ENCODE data around the gene BET1. TPM values are rescaled to one million over a fixed set of nuclear protein-coding genes. Genes with fewer than 3 reads are reported as not detected.

The BET1 gene
- total RNA-seq, 1 experiment from 2014 or later, result 14.3 TPM

DNA sequence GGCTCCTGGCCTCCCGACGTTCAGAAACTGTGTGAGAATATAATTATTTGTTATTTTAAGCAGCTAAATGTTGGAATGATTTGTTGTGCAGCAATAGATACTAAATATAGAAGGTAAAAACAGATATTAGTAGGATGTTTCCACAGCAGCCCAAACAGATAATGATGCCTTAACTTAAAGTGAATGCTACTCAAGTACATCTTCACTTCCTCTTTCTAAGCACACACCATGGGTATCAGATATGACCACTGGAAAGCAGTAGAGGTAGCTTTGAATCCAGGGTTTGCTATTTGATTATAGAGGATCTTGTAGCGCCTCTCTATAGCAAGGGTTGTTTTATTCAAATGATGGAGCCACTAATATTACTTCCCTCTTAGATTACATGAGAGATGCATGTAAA, 38.2 kb upstream of the BET1 start:
- TF ChIP-seq SIN3A (IDR thresholded peaks at IDR 0.05; ENCODE audit: borderline replicate concordance, insufficient read depth, low read depth, low read length), result no peak
- H3K9me3 ChIP-seq (ENCODE audit: control insufficient read depth, insufficient read depth, low read depth, low read length), result no peaks in the 10 kb centered on the region
- BruUV-seq (replicated peaks), result no TSS peak
- ChIA-PET CTCF (no interaction called here), POLR2A (no interaction called here)
- no peak for ATAC-seq
- no peaks in the 10 kb centered on the region for H3K4me1 ChIP-seq (ENCODE audit: control insufficient read depth, insufficient read depth, low read length)
- H3K36me3 ChIP-seq (ENCODE audit: control insufficient read depth, insufficient read depth, low read length), result no peaks in the 10 kb centered on the region
- H3K27ac ChIP-seq (ENCODE audit: low read length), result no peak overlapping the region
- H3K4me3 ChIP-seq (ENCODE audit: low read depth in 2 of 2, low read length in 2 of 2), result no peak overlapping the region
- intact Hi-C loops (cut with micrococcal nuclease; ENCODE audit: unreplicated experiment), result no loop called here
- no peak for DNase-seq (ENCODE audit: low read depth, low spot score)
- in situ Hi-C loops (cut with HindIII; ENCODE audit: low pct_unique_long_range_greater_than_20kb, low sequenced_read_pairs), result no loop called here
- H3K27me3 ChIP-seq (ENCODE audit: control insufficient read depth, insufficient read depth, low read length), result peaks cover 8% of the 10 kb centered on the region

DNA sequence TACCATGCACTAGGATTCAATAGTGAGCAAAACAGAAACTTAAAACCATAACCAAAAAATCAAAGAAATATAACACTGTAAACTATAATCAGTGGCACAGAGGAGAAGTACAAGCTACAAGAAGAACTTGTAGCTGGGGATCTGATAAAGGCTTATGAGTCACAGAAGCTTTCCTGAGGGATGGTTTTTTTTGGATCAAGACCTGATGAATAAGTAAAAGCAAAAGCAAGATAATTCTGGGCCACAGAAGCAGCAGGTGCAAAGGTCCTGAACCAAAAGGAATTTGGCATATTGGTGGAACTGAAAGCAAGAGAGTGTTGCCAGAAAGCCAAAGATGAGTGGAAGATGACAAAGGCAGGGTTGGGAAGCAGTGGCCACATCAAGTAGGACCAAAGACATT, 37.4 kb upstream of the BET1 start:
- H3K4me1 ChIP-seq (ENCODE audit: control insufficient read depth, insufficient read depth, low read length), result no peaks in the 10 kb centered on the region

DNA sequence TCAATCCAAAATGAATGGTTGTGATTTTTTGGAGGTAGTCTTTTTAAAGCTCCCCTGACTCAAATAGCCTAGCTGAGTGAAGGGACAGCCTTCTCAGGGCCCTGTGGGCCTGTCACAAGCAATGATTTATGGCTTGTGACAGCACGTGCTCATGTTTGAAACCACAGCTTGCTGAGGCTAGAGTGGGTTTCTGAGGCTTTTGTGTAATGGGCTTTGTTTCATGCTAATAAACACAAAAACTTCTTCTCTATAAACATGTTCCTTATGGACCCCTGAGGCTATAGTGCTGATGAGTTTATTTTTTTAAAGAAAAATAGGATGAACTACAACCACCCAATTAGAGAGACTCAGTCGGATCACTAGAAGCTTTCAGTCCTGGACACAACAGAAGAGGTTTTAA, 36.1 kb upstream of the BET1 start:
- CTCF ChIA-PET, result no interaction called here
- no TSS peak for BruUV-seq (replicated peaks)
- Histone ChIP-seq H3K4me3 (ENCODE audit: low read depth in 2 of 2, low read length in 2 of 2) (no peak overlapping the region), H3K4me1 (ENCODE audit: control insufficient read depth, insufficient read depth, low read length) (no peaks in the 10 kb centered on the region), H3K9me3 (ENCODE audit: control insufficient read depth, insufficient read depth, low read depth, low read length) (no peaks in the 10 kb centered on the region), H3K27ac (ENCODE audit: low read length) (no peak overlapping the region), H3K27me3 (ENCODE audit: control insufficient read depth, insufficient read depth, low read length) (peaks cover 8% of the 10 kb centered on the region), H3K36me3 (ENCODE audit: control insufficient read depth, insufficient read depth, low read length) (no peaks in the 10 kb centered on the region)
- TF ChIP-seq, protein P1, sequence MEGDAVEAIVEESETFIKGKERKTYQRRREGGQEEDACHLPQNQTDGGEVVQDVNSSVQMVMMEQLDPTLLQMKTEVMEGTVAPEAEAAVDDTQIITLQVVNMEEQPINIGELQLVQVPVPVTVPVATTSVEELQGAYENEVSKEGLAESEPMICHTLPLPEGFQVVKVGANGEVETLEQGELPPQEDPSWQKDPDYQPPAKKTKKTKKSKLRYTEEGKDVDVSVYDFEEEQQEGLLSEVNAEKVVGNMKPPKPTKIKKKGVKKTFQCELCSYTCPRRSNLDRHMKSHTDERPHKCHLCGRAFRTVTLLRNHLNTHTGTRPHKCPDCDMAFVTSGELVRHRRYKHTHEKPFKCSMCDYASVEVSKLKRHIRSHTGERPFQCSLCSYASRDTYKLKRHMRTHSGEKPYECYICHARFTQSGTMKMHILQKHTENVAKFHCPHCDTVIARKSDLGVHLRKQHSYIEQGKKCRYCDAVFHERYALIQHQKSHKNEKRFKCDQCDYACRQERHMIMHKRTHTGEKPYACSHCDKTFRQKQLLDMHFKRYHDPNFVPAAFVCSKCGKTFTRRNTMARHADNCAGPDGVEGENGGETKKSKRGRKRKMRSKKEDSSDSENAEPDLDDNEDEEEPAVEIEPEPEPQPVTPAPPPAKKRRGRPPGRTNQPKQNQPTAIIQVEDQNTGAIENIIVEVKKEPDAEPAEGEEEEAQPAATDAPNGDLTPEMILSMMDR (IDR thresholded peaks at IDR 0.05), result no peak
- TF ChIP-seq POLR2AphosphoS5 (IDR thresholded peaks at IDR 0.05; ENCODE audit: low read depth, low read length) (no peak), SIN3A (IDR thresholded peaks at IDR 0.05; ENCODE audit: borderline replicate concordance, insufficient read depth, low read depth, low read length) (no peak)
- ATAC-seq (no peak), DNase-seq (ENCODE audit: low read depth, low spot score) (no peak)
- in situ Hi-C loops (cut with HindIII; ENCODE audit: low pct_unique_long_range_greater_than_20kb, low sequenced_read_pairs) (no loop called here), intact Hi-C loops (cut with micrococcal nuclease; ENCODE audit: unreplicated experiment) (no loop called here)
- POLR2A ChIA-PET, result interaction anchor here (0.5 kb wide), 1 partner anchor 614 kb away, joined by 4 read pairs; no protein-coding TSS in a partner anchor

More for the DNA sequence above, 37.4 kb upstream of the BET1 start:
- Histone ChIP-seq H3K27me3 (ENCODE audit: control insufficient read depth, insufficient read depth, low read length) (peaks cover 8% of the 10 kb centered on the region), H3K27ac (ENCODE audit: low read length) (no peak overlapping the region), H3K36me3 (ENCODE audit: control insufficient read depth, insufficient read depth, low read length) (no peaks in the 10 kb centered on the region), H3K4me3 (ENCODE audit: low read depth in 2 of 2, low read length in 2 of 2) (no peak overlapping the region), H3K9me3 (ENCODE audit: control insufficient read depth, insufficient read depth, low read depth, low read length) (no peaks in the 10 kb centered on the region)
- intact Hi-C loops (cut with micrococcal nuclease; ENCODE audit: unreplicated experiment) (no loop called here), in situ Hi-C loops (cut with HindIII; ENCODE audit: low pct_unique_long_range_greater_than_20kb, low sequenced_read_pairs) (no loop called here)
- ChIA-PET CTCF (no interaction called here), POLR2A (no interaction called here)
- TF ChIP-seq POLR2AphosphoS5 (IDR thresholded peaks at IDR 0.05; ENCODE audit: low read depth, low read length) (no peak), SIN3A (IDR thresholded peaks at IDR 0.05; ENCODE audit: borderline replicate concordance, insufficient read depth, low read depth, low read length) (no peak), TCF7L2 (IDR thresholded peaks at IDR 0.05; ENCODE audit: low read depth, low read length) (no peak)
- TF ChIP-seq, protein P2, sequence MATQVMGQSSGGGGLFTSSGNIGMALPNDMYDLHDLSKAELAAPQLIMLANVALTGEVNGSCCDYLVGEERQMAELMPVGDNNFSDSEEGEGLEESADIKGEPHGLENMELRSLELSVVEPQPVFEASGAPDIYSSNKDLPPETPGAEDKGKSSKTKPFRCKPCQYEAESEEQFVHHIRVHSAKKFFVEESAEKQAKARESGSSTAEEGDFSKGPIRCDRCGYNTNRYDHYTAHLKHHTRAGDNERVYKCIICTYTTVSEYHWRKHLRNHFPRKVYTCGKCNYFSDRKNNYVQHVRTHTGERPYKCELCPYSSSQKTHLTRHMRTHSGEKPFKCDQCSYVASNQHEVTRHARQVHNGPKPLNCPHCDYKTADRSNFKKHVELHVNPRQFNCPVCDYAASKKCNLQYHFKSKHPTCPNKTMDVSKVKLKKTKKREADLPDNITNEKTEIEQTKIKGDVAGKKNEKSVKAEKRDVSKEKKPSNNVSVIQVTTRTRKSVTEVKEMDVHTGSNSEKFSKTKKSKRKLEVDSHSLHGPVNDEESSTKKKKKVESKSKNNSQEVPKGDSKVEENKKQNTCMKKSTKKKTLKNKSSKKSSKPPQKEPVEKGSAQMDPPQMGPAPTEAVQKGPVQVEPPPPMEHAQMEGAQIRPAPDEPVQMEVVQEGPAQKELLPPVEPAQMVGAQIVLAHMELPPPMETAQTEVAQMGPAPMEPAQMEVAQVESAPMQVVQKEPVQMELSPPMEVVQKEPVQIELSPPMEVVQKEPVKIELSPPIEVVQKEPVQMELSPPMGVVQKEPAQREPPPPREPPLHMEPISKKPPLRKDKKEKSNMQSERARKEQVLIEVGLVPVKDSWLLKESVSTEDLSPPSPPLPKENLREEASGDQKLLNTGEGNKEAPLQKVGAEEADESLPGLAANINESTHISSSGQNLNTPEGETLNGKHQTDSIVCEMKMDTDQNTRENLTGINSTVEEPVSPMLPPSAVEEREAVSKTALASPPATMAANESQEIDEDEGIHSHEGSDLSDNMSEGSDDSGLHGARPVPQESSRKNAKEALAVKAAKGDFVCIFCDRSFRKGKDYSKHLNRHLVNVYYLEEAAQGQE (IDR thresholded peaks at IDR 0.05; ENCODE audit: insufficient read depth in 1 of 2, low read depth in 2 of 2, low read length in 1 of 2), result no peak
- no peak for ATAC-seq
- DNase-seq (ENCODE audit: low read depth, low spot score), result no peak
- no TSS peak for BruUV-seq (replicated peaks)
